Transverse colon (tissue), 4 donors: ENCODE results near the gene OR2H1. TPM values are rescaled to one million over a fixed set of nuclear protein-coding genes. Genes with fewer than 3 reads are reported as not detected.
"Not testable (repeated sequence)": the region's sequence is repeated elsewhere in the genome, so short reads cannot be mapped to it uniquely, and the experiment has no call there.

Source experiments
- DNase-seq: peaks from one replicate; pipeline ENCODE4 v3.0.0-alpha.2; 2019
- H3K27ac ChIP-seq, 4 donors: fragments of 200-600 bp; sonication (generic); 2 replicates each; pipeline ENCODE4 v1.5.1; 2016 to 2018; ENCODE audit warnings: inconsistent platforms in 4 of 4
- H3K27me3 ChIP-seq: fragments of 200-600 bp; sonication (generic); 2 replicates; pipeline ENCODE4 v1.5.1; 2017; ENCODE audit warnings: inconsistent platforms
- H3K36me3 ChIP-seq, 4 donors: fragments of 200-600 bp; sonication (generic); 2 replicates each; pipeline ENCODE4 v1.5.1; 2017 to 2019; ENCODE audit warnings: inconsistent platforms in 4 of 4
- H3K4me1 ChIP-seq, 4 donors: fragments of 200-600 bp; sonication (generic); 2 replicates each; pipeline ENCODE4 v1.5.1; 2017 to 2020; ENCODE audit warnings: inconsistent platforms in 4 of 4
- H3K4me3 ChIP-seq, 4 donors: fragments of 200-600 bp; sonication (generic); 1 replicate in 1 of 4; 2 replicates in 3 of 4; pipeline versions ENCODE4 v1.5.1 to v1.6.1; 2017 to 2019; ENCODE audit warnings: inconsistent platforms in 4 of 4
- H3K9me3 ChIP-seq, 2 donors: fragments of 200-600 bp; sonication (generic); 2 replicates each; pipeline ENCODE4 v1.5.1; 2017 to 2019; ENCODE audit warnings: inconsistent platforms in 2 of 2
- CTCF ChIP-seq, 5 experiments: fragments of 200-600 bp in 3 of 5; fragments of 450-650 bp in 2 of 5; sonication (generic) in 3 of 5; IDR thresholded peaks; 1 replicate in 2 of 5; 2 replicates in 3 of 5; pipeline ENCODE4 v1.5.1; 2016 to 2017; ENCODE audit warnings: antibody characterized with exemption in 5 of 5, inconsistent platforms in 3 of 5, mild to moderate bottlenecking in 2 of 5, moderate library complexity in 1 of 5
- EP300 ChIP-seq: sonication (generic); formaldehyde crosslinking; IDR thresholded peaks from one replicate; pipeline ENCODE4 v1.6.1; 2017; ENCODE audit warnings: antibody characterized with exemption, low read depth
- POLR2A ChIP-seq: fragments of 450-650 bp; IDR thresholded peaks from one replicate; pipeline ENCODE4 v1.6.1; 2016; ENCODE audit warnings: antibody characterized with exemption, mild to moderate bottlenecking, moderate library complexity
- POLR2AphosphoS5 ChIP-seq, 3 donors: sonication (generic); formaldehyde crosslinking; IDR thresholded peaks; one replicate each; pipeline ENCODE4 v1.6.1; 2016; ENCODE audit warnings: antibody characterized with exemption in 3 of 3
- WGBS, 2 donors: methylation state at CpG; one replicate each; pipeline ENCODE4 v1.1.5; 2018; ENCODE audit warnings: low coverage in 1 of 2; 5-methylcytosine and 5-hydroxymethylcytosine counted together
- in situ Hi-C, 4 donors: fragments of 200-750 bp; cut with MboI; loops; one replicate each; pipeline versions ENCODE4 v1.15.0 to v1.15.1; 2017; ENCODE audit warnings: low sequenced_read_pairs in 3 of 4, low pct_ligation_motif_present in 1 of 4, low pct_unique_long_range_greater_than_20kb in 1 of 4
- intact Hi-C: fragments of 100-400 bp; cut with DNase I; formaldehyde crosslinking; loops from one replicate; pipeline ENCODE4 v1.15.1; 2023; ENCODE audit warnings: low total_unique reads
- total RNA-seq, 4 donors: library from RNA; depleted of rRNA; stranded (reverse); fragments of >200 nt; gene quantifications; one replicate each; pipeline ENCODE4 v1.1.0, GENCODE V29; 2016

OR2H1 gene
- total RNA-seq, 4 donors from 2014 or later: not detected

- in situ Hi-C loops: no loop called here
- TF ChIP-seq EP300 (no peak), POLR2AphosphoS5 (IDR thresholded peaks at IDR 0.05) (no peak), CTCF (IDR thresholded peaks at IDR 0.05) (no peak), POLR2A (no peak)
- no peak overlapping the region for H3K4me3 ChIP-seq
Measured at GRCh38 chr6:29442719-29443118, 14.2 kb upstream of the OR2H1 start.

GRCh38 chr6:29444031-29444430 is 12.9 kb upstream of the OR2H1 start:
- H3K27me3 ChIP-seq, H3K27ac ChIP-seq, H3K4me1 ChIP-seq, H3K9me3 ChIP-seq, intact Hi-C loops, H3K36me3 ChIP-seq, in situ Hi-C loops, DNase-seq, H3K4me3 ChIP-seq: not testable (repeated sequence)
- 50 to 57% methylated on average over 1 of the region's 1 CpG for WGBS, 2 donors

More at GRCh38 chr6:29442719-29443118, 14.2 kb upstream of the OR2H1 start:
- Histone ChIP-seq H3K27ac (no peak overlapping the region), H3K4me1 (no peaks in the 10 kb centered on the region), H3K27me3 (peaks cover 4% of the 10 kb centered on the region), H3K36me3 (no peaks in the 10 kb centered on the region), H3K9me3 (no peaks in the 10 kb centered on the region)
- intact Hi-C loops: no loop called here
- no peak for DNase-seq
- 62 to 70% methylated on average over 1 of the region's 1 CpG for WGBS, 2 donors

DNA sequence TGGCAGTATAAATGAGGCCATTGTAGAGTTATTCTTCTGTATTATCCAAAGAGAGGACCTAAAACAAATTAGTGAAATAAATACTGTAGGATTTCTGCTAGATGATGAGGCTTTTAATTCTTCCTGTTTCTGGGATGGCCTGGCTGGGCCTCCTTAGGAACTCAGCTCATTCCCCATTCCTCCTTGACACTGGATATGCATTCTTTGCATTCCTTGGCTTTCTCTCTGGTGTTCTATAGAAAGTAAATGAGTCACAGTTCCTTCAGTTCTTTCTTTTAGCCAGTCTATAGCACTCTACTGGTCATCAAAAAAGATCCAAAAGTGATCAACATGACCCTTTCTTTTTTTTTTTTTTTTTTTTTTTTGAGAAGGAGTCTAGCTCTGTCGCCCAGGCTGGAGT is 9.3 kb upstream of the OR2H1 start:
- Histone ChIP-seq H3K4me1 (no peaks in the 10 kb centered on the region), H3K36me3 (no peaks in the 10 kb centered on the region), H3K4me3 (no peak overlapping the region), H3K9me3 (no peaks in the 10 kb centered on the region), H3K27ac (no peak overlapping the region), H3K27me3 (peaks cover 4% of the 10 kb centered on the region)
- intact Hi-C loops (no loop called here), in situ Hi-C loops (no loop called here)
- DNase-seq: no peak
- no peak for TF ChIP-seq POLR2AphosphoS5 (IDR thresholded peaks at IDR 0.05)
- no peak for TF ChIP-seq POLR2A
- no peak for TF ChIP-seq CTCF (IDR thresholded peaks at IDR 0.05)
- TF ChIP-seq EP300: no peak
- WGBS, 2 donors: 73 to 80% methylated on average over 1 of the region's 1 CpG

DNA sequence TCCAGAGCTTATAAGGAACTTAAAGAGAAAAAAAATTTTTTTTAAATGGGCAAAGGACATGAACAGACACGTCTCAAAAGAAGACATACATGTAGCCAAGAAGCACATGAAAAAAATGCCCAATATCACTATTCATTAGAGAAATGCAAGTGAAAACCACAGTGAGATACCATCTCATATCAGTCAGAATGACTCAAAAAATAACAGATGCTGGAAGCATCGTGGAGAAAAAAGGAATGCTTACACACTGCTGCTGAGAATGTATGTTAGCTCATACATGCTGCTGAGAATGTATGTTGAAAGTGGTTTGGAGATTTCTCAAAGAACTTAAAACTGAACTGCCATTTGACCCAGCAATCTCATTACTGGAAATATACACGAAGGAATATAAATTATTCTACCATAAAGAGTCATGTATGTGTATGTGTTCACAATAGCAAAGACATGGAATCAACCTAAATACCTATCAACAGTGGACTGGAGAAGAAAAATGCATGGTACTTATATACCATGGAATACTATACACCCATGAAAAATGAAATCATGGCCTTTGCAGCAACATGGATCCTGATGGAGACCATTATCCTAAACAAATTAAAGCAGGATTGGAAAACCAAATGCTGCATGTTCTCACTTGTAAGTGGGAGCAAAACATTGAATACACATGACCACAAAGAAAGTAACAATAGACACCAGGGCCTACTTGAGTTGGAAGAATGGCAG is 5.3 kb upstream of the OR2H1 start:
- 64 to 77% methylated on average over 3 of the region's 3 CpGs for WGBS, 2 donors
- in situ Hi-C loops: no loop called here
- no peaks in the 10 kb centered on the region for H3K36me3 ChIP-seq
- no peaks in the 10 kb centered on the region for H3K4me1 ChIP-seq
- H3K4me3 ChIP-seq: no peak overlapping the region
- H3K27ac ChIP-seq: no peak overlapping the region
- H3K27me3 ChIP-seq: no peaks in the 10 kb centered on the region
- no peak for DNase-seq
- TF ChIP-seq CTCF (IDR thresholded peaks at IDR 0.05): no peak
- TF ChIP-seq POLR2A: no peak
- no peak for TF ChIP-seq EP300
- TF ChIP-seq POLR2AphosphoS5 (IDR thresholded peaks at IDR 0.05): no peak
- H3K9me3 ChIP-seq: no peaks in the 10 kb centered on the region
- intact Hi-C loops: no loop called here
